GM12874 (cell line): ENCODE results near the gene NPTX1.

Source experiments
- TF ChIP-seq, protein P1 (sequence below): IDR thresholded peaks from 2 replicates; pipeline ENCODE4 v1.5.1; 2011; ENCODE audit warnings: low read depth, mild to moderate bottlenecking, control low read depth, low read length, moderate library complexity; ENCODE audit not compliant: insufficient read depth

Gene NPTX1

GRCh38 chr17:80475910-80476876 lies at the start of gene NPTX1:
Gene NPTX1, minus strand, starts transcription at chr17:80476607. Its CDS starts 161 bp downstream, at chr17:80476446.
- TF ChIP-seq, protein P1, sequence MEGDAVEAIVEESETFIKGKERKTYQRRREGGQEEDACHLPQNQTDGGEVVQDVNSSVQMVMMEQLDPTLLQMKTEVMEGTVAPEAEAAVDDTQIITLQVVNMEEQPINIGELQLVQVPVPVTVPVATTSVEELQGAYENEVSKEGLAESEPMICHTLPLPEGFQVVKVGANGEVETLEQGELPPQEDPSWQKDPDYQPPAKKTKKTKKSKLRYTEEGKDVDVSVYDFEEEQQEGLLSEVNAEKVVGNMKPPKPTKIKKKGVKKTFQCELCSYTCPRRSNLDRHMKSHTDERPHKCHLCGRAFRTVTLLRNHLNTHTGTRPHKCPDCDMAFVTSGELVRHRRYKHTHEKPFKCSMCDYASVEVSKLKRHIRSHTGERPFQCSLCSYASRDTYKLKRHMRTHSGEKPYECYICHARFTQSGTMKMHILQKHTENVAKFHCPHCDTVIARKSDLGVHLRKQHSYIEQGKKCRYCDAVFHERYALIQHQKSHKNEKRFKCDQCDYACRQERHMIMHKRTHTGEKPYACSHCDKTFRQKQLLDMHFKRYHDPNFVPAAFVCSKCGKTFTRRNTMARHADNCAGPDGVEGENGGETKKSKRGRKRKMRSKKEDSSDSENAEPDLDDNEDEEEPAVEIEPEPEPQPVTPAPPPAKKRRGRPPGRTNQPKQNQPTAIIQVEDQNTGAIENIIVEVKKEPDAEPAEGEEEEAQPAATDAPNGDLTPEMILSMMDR: no peak

DNA sequence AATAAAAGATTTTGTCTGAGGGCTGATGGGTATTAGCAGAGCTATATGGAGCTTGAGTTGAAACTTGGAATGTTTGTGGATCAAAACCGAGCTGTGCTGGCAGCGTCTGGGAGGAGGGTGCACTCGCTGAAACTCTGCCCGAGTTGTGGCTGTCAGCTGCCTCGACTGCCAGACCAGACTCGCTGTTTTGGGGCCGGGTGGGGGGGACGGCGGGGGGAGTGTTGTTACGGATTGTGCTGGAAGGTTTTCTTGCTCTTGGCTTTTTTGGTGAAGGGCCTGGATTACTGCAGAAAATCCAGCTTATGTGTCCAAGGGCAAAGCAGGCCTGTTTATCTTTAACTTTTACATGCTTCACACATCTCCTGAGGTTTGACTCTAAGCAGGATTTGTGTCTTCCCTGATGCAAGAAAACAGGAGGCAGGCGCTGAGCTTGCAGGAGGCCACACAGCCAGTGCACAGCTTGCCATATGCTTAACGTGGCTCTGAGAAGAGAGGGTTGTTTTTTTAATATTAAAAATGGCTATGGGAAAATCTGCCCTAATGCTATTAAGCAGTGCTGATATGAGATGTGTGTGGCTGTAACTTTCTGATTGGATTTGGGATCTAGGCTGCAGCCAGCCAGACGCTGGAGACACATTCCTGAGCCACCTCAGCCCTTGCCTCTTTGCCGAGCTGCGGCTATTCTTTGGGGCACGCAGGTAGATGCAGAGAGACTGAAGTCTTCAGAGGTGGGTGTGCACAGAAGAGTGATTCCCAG lies 47.7 kb upstream of the NPTX1 start:
- TF ChIP-seq, protein P1: no peak

GRCh38 chr17:80523054-80523744 lies 46.8 kb upstream of the NPTX1 start:
- TF ChIP-seq, protein P1: no peak

DNA sequence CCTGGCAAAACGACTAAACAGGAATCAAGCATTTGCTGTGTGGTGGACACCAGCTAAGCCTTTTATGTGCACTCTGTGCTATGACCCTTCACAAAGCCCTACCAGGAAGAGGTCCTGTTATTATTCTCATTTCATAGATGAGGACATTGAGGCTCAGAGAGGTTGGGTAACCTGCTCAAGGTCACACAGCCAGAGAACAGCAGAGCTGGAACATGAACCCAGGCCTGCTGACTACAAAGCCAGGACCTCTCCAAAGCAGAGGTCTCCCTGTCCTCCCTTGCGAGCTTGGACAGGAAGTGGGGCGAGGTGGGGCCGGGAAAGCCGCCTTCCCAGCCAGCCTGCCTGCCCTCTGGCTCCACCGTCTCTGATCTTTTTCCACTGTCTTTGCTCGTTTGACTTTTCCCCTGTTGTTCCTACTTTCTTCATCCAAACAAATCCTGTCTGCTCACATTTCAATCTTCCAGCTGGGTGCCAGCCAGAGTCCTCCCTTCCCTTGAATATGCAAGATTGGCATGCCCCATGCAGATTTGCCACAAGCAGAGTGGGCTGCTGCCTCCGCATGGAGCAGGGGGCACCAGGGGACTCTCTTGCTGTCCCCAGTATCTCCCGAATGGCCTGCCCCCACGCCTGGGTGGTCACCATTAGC lies 44.5 kb upstream of the NPTX1 start:
- TF ChIP-seq, protein P1: no peak

- TF ChIP-seq, protein P1: no peak
These were observed 42.8 kb upstream of the NPTX1 start for GRCh38 chr17:80519091-80519781.

DNA sequence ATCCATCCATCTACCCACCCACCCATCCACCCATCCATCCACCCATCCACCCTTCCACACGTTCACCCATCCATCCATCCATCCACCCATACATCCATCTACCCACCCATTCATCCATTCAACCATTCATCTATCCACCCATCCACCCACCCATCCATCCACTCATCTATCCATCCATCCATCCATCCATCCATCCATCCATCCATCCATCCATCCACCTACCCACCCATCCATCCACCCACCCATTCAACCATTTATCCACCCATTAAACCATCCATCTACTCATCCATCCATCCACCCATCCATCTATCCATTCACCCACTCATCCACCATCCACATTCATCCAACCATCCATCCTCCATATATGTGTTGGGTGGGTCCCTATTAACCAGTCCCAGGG lies 42.0 kb upstream of the NPTX1 start:
- TF ChIP-seq, protein P1: no peak
